Activated naive CD8-positive, alpha-beta T cell treated with anti-CD3 and anti-CD28 coated beads, Interleukin-2, amount 50 U/mL, for 16 hours (primary cell): ENCODE data around the gene IMMP2L.
A peak's percentile ranks its signal among the peaks of the same experiment; 100 is the strongest.

Experiments
- DNase-seq: peaks from one replicate; pipeline ENCODE4 v3.0.0-alpha.2; 2020; ENCODE audit warnings: low read depth, low spot score

Gene IMMP2L

GRCh38 chr7:111041577-111041976, 520.7 kb downstream of the IMMP2L start:
- DNase-seq = no peak

- no peak for DNase-seq
Observed at GRCh38 chr7:111038185-111038584, 524.1 kb downstream of the IMMP2L start.

DNA sequence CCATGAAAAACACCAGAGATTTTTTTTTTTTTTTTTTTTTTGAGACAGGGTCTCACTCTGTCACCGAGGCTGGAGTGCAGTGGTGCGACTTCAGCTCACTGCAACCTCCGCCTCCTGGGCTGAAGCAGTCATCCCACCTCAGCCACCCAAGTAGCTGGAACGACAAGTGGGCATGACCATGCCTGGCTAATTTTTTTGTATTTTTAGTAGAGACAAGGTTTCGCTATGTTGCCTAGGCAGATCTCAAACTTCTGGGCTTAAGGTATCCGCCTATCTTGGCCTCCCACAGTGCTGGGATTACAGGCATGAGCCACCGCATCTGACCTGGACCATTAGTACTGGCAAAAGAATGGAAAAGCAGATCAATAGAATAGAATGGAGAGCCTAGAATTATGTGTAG, 530.4 kb downstream of the IMMP2L start:
- no peak for DNase-seq

DNA sequence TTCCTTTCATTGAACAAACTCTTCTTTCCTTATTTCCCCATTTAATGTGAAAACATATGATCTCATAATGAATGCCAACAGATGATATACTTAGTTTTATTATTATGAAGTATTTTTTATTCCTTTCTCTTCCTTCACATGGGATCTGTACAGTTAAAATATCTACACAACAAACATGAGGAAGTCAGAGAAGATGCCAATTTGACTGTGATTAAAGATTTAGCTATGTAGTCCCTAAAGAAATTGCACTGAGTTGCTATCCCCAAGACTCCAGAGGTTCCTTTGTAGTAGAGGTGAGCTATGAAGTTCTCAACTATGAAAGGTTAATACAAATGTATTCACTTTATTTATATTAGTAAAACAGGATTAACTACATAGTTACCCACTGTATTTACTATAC, 532.0 kb downstream of the IMMP2L start:
- DNase-seq = no peak

DNA sequence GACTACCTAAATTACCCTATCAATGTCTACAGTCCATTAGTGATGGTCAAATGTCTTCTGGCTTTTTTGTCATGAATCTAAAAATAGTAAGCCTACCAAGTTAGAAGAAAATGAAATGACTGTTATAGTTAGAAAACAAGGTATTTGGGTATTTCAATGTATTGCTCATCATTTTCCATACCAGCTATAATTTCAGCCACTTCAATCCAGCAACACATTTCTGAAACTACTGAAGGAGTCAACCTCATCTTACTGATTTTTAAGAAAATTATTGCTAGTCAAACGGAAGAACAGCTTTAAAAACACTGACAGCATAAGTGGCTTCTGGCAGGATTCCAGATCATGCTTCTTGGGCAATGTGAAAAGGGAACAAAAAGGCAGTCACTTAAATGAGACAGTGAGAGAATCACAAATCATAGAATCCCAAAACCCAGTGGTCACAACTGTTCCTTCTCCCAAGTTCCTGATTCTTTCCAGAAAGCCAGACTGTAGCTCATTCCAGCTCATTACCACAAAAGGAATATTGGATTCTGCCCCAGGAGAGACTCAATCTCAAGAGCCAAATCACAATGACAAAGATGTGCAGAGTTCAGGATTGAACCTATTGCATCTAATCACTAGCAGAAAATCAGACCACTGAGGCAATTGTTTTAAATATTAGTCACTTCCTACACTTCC, 532.6 kb downstream of the IMMP2L start:
- peak; percentile 59 for DNase-seq

GRCh38 chr7:111029141-111029572, 533.1 kb downstream of the IMMP2L start:
- no peak for DNase-seq

DNA sequence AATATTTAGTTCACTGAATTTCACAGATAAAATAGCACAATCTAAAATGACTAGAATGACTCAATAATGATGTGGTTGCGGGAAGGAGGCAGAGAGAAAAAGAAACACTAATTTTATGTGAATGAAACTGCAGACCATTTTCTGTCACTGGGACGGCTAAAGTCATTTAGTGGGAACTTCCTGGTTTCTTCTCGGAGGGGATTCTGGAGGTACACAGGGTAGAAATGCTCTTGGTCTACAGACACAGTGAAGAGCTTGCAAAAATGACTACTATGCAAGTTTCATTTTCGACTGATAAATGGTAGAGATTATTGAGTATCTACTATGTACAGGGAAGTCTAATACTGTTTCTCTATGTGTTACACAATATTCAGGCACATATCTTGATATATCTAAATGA, 534.9 kb downstream of the IMMP2L start:
- DNase-seq = no peak

- no peak for DNase-seq
Observed at GRCh38 chr7:111026806-111027205, 535.5 kb downstream of the IMMP2L start.

DNA sequence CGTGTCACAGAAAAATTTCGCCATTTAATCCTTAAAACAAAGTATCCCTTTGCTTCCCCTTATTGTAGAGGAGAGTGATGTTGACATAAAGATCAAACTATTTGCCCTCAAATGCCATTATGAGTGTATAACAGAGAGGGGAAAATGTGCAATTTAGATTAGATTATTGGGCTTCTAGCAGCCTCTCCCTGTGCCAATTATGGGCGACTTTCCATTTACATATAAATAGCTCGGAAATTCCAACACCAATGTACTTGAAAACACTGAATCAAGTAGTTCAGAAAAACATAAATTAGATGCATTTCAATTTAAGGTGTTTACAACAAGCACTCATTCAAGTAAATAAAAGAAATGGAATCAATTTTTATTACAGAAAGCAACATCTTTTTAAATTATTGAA, 535.9 kb downstream of the IMMP2L start:
- no peak for DNase-seq

DNA sequence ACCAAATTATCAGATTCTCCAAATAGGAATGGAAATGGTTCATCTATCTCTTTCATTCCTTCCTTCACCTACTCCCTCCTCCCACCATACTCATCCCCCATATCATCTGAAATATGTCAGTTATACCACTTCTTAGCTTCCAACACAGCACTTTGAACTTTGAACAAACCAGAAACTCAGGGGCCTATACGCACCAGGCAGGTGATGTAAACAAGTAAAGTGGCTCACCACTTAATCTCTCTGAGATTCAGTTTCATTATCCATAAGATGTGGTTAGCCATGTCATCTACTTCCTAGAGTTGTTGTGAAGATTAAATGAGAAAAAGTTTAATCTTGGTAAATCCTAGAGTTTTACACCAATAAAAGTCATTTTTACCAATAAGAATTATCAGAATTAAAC, 537.3 kb downstream of the IMMP2L start:
- DNase-seq = peak; percentile 7

- no peak for DNase-seq
Observed at GRCh38 chr7:111018960-111019736, 543.1 kb downstream of the IMMP2L start.

- DNase-seq = no peak
Observed at GRCh38 chr7:111018447-111018846, 543.8 kb downstream of the IMMP2L start.

- no peak for DNase-seq
Observed at GRCh38 chr7:111014079-111014478, 548.2 kb downstream of the IMMP2L start.

DNA sequence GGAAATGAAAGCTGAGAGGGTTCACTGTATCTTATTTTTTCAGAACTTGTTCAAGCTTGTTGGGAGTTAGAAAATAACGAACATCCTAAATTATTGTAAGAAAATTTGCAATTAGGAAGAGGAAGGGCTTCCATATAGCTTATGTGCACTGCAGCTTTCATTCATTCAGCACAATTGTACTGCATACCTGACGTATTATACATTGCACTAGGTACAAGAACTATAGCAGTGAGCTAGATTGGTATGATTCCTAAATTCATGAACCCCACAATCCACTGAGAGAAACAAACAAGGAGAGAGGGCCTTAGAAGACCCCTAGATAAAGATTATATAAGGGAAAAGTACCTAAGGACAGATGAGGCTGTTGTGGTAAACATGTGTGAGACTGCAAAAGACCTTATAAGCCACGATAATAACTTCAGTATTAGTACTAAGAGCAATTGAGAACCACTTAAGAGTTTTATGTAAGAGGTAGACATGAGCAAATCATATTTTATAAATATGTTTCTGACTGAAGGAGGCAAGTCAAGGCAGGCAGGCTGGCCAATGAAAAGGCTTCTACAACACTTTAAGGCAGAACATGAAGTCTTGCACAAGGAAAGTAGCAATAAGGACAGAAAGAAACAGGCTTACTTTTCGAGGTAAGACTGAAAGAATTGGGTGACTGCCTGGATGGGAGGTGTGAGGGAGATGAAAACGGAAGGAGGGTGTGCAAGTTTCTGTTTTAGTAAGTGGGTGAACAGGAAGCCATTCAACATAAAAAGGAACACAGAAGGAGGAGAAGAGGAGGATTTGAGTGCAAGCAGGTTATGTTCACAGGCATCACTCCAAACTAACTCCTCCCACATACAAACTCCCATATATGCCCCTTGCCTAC, 549.3 kb downstream of the IMMP2L start:
- peak; percentile 9 for DNase-seq

DNA sequence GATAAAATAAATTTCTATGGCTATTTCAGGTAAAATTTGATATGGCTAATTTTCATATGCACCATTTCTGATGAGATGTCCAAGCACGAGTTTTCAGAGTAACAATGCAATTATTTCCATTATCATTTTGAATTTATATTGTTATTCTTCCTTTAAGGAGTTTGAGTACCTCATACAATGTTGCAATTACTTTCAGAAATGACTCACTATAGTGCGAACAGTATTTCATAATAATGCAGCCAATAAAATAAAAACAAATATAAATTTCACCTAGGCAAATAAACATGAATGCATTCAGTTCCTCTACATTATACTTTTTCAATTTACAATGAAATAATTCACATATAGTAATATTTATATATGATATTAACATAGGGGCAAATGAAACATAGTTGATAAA, 550.1 kb downstream of the IMMP2L start:
- DNase-seq = no peak

DNA sequence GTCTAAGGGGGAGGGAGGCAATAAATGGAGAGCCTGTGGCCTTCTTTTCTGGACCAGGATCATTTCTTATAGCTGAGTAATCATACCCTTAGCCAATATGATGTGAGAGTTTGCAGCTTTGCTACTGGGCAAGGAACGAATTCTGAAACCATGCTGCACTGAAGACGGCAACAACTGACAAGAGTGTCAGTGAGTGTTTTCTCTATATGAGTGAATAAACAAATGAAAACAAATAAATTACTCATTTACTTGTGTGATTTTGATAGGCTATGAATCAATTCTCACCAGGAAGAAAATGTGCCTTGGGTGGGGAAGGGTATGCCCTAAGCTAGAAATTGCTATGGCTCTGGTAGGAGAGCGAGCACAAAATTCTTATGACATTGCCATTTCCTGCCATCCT, 550.8 kb downstream of the IMMP2L start:
- DNase-seq = no peak

DNA sequence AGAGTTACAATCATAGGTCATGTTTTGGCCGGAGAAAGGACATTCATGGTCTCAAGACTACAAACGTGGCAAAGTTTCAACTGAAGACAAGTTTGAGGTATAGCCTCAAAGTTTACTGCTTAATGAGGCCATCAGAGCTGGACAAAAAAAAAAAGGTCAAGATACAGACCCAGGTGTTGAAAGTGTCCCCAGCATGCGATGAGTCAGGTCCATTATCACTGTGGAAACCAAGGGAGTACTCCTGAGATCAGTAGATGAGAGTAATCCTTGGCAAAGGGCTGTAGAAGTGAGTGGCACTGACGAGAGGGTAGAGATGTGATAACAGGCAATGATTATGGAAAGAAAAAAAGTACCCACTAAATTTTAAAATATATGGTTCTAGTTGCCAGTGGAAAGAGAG, 551.5 kb downstream of the IMMP2L start:
- no peak for DNase-seq

DNA sequence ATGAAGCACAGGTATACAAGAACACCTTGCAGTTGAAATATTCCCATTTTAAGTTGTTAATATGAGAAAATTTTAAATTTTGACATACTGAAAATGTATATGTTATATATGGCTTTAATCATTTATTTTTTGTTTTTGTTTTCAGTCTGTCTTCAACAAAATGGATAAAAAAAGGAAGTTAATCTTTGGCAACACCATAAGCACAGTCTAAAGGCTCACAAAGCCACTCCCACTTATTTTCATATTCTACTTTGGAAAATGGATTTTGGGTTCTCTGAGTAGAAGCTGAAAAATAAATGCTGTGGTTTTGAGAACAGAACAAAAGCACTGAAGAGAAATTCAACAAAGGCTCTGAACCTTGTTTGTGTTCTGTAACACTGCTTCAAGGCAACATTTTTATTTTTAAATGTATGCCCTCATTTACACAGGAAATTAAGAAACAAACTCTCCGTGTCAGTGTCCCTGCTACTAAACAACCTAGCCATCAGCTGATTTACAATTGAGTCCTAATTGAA, 552.7 kb downstream of the IMMP2L start:
- DNase-seq = no peak

DNA sequence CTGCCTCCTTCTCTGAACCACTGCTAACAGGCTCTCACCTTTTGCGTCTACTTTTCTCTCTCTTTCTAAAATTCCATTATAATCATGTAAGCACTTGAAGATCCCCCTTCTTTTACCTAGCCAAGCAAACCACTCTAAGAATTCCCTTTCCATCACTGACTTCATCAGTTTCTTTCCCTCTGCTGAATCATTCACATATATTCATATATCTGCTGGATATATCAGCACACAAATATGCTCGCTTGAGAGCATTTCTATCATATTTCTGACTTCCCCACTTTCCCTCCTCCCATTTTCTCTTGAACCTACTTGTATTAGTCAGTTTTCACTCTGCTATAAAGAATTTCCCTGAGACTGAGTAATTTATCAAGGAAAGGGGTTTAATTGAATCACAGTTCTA, 555.6 kb downstream of the IMMP2L start:
- DNase-seq = no peak

- no peak for DNase-seq
Observed at GRCh38 chr7:111006040-111006439, 556.3 kb downstream of the IMMP2L start.

DNA sequence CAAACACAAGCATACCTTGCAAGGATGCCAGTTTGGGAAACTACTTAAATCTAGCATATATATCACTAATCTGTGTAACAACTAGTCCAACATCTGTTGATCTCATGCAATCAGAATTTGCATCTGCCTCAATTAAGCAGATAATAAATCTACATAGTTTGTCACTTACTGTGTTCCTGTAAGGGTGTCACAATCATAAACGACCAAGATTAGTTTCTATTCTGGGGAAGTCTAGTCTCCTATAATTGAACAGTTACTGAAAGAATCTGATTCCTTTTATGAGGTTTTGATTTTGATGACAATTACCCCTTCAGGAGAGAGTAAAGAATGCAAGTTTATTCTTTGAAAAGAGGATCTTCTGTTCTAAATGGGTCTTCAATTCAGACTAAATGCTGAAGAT, 556.8 kb downstream of the IMMP2L start:
- DNase-seq = no peak

DNA sequence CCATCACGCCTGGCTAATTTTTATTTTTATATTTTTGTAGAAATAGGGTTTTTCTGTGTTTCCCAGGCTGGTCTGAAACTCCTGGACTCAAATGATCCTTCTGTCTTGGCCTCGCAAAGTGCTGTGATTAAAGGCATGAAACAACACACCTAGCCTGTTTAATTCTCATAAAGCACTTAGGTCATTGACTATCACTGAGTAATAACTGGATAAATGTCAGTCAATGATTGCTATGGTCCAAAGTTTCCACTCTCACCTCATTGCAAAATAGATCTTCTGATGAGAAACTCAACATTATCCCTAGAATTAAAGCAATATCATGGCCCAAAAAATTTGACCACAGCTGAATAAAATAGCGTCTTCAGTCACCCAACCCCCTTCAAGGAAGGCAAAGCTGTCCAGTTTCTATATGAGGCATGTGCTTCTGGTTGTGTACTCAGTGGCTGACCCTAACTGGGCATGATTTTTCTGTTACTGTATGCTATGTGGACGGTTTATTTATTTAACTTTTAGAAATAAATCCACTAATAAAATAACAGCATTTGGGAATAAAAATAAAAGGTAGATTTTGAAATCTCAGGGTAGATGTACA, 557.9 kb downstream of the IMMP2L start:
- DNase-seq = no peak
